Occipital lobe (tissue), 2 donors: ENCODE results near the gene G3BP2. TPM values are rescaled to one million over a fixed set of nuclear protein-coding genes. Genes with fewer than 3 reads are reported as not detected.
"Not testable (repeated sequence)": the region's sequence is repeated elsewhere in the genome, so short reads cannot be mapped to it uniquely, and the experiment has no call there.

Experiments
- DNase-seq: peaks from one replicate; lab custom pipeline; 2025; lab: John Stamatoyannopoulos, UW
- total RNA-seq: library from RNA; depleted of rRNA; stranded (reverse); fragments of >200 nt; gene quantifications from one replicate; pipeline ENCODE4 v1.2.3, GENCODE V29; 2014

G3BP2 gene
- total RNA-seq, 1 donor from 2014 or later = 395 TPM

GRCh38 chr4:75685546-75686189 is 12.5 kb upstream of the G3BP2 start:
- DNase-seq = no peak

- DNase-seq = no peak
These were observed 10.4 kb upstream of the G3BP2 start for GRCh38 chr4:75683482-75684155.

- DNase-seq = no peak
These were observed 6.8 kb upstream of the G3BP2 start for GRCh38 chr4:75679876-75680575.

GRCh38 chr4:75678965-75679364 is 5.8 kb upstream of the G3BP2 start:
- no peak for DNase-seq

- DNase-seq = no peak
These were observed 5.3 kb upstream of the G3BP2 start for GRCh38 chr4:75678473-75678872.

- DNase-seq = no peak
These were observed 1.9 kb upstream of the G3BP2 start for GRCh38 chr4:75675004-75675531.

GRCh38 chr4:75673959-75674328 is 733 bp upstream of the G3BP2 start:
- no peak for DNase-seq

GRCh38 chr4:75672461-75673026 is 667 bp downstream of the G3BP2 start:
- peak; percentile 45 for DNase-seq

GRCh38 chr4:75671802-75672421 is 1.3 kb downstream of the G3BP2 start:
- no peak for DNase-seq

- DNase-seq = no peak
These were observed 4.6 kb downstream of the G3BP2 start for GRCh38 chr4:75668596-75668995.

- not testable (repeated sequence) for DNase-seq
These were observed 5.6 kb downstream of the G3BP2 start for GRCh38 chr4:75667636-75668035.

GRCh38 chr4:75666299-75666698 is 6.9 kb downstream of the G3BP2 start:
- no peak for DNase-seq

GRCh38 chr4:75664604-75665003 is 8.6 kb downstream of the G3BP2 start:
- DNase-seq = not testable (repeated sequence)

- DNase-seq = no peak
These were observed 10.6 kb downstream of the G3BP2 start for GRCh38 chr4:75662626-75663025.

- DNase-seq = no peak
These were observed 12.7 kb downstream of the G3BP2 start for GRCh38 chr4:75660491-75660890.

GRCh38 chr4:75659512-75660031 is 13.6 kb downstream of the G3BP2 start:
- DNase-seq = no peak

GRCh38 chr4:75658876-75659275 is 14.3 kb downstream of the G3BP2 start:
- DNase-seq = no peak

- DNase-seq = no peak
These were observed 17.6 kb downstream of the G3BP2 start for GRCh38 chr4:75655562-75655961.

GRCh38 chr4:75654905-75655304 is 18.3 kb downstream of the G3BP2 start:
- no peak for DNase-seq

GRCh38 chr4:75653845-75654503 is 19.2 kb downstream of the G3BP2 start:
- no peak for DNase-seq

GRCh38 chr4:75644095-75644494 is 29.1 kb downstream of the G3BP2 start:
- no peak for DNase-seq
